ENCODE measurements around the gene RAD23B.

The RAD23B gene

DNA sequence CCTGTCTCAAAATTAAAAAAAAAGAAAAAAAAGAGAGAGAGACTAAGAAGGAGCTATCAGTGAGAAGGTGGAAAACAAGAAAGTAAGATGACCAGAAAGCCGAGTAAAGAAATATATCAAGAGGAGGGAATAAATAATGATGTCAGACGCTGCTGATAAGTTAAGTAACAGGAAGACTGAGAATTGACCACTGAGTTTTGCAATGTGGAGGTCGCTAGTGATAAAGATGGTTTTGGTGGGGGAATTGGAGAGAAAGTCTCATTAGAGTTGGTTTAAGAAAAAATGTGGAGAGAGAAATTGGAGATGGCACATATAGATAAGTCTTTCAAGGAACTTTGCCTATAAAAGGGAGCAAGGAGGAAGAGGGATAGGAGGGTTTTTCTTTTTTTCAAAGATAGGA is 91.9 kb downstream of the RAD23B start:
- DNase-seq (ENCODE audit: low read depth, low spot score) = no peak

DNA sequence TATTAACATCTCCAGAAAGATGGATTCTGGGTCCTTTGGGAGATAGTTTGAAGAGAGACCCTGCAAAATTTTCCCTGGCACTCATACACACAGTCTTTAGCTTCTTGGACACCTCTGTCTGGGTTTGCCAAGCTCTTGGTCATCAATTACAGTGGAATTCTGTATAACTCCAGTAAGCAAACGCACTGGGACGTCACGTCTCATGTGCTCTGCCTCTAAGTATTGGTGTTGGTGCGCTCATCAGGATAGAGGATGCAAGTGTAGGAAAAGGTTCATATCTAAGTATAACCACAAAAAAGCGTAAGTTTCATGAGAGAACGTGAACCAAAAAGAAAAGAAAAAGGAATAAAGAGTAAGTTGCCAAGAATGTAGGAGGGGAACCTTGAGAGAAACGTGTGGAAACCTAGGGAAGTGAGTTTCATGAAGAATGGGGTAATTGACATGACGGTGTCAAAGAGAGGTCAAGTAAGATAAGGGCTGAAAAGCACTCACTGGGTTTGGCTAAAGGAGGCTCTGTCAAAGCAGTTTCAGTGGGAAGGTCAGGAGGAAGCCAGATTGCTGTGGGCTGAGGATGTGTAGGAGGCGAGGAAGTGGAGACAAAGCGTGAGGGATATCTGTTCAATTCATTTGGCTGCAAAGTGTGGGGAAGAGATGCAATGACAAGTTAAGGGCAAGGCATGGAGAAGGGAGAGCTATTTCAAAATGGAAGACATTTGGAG is 92.7 kb downstream of the RAD23B start:
- no peak for DNase-seq (ENCODE audit: low read depth, low spot score)

DNA sequence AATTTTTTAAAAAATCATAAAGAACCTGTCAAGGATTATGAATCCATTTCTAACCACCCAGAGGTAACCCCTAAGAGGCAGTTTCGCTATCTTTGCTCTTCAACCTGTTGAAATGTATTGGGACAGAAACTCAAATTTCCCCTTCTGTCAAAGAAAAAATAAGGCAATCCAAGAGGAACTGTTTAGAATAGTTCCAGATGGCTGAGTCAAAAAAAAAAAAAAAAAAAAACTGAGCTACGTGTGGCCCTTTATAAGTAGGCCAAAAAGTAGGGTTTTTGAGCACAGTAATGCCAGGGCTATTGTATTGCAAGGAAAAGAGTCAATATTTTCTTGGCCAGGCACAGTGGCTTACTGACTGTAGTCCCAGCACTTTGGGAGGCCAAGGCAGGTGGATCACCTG is 94.9 kb downstream of the RAD23B start:
- no peak for DNase-seq (ENCODE audit: low read depth, low spot score)

Data from activated naive CD8-positive, alpha-beta T cell treated with anti-CD3 and anti-CD28 coated beads, Interleukin-2, amount 50 U/mL, for 16 hours (primary cell).